ENCODE measurements around the gene FAM219B.

The FAM219B gene

DNA sequence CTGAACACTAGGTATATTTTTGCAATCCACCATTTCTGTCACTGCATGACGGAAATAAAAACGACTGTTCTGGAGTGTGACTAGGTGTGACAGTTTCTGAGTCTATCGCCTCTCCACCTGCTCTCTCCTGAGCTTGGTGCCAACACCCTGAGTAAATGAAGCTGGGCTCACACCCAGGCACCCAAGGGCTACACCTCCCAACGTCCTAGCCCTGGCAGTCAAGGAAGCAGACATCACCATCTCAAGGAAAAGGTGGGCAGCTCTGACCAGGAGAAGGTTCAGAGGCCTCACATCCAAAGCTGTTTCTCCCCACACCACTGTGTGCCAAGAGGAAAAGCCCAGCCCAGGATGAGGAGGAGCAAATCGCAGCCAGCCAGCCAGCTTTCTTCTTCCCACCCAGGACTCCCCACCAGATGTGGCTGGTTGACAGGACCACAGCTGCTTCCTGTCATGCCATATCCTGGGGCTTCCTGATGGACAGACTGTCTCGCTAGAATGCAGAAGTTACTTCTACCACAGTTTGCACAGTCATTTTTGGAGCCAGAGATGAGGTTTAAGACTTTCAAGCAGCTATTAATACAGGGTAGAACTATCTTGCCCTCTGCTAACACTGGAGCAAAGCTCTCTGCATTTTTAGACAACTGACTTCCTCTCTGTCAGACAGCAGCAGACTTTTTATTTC lies 36.8 kb downstream of the FAM219B start:
- H3K36me3 ChIP-seq (ENCODE audit: control insufficient read depth, insufficient read depth, low read length) = peaks cover 2% of the 10 kb centered on the region
- H3K9me3 ChIP-seq (ENCODE audit: control insufficient read depth, insufficient read depth, low read length) = no peaks in the 10 kb centered on the region
- no peaks in the 10 kb centered on the region for H3K4me1 ChIP-seq (ENCODE audit: control insufficient read depth, insufficient read depth, low read length)
- H3K4me3 ChIP-seq (ENCODE audit: low read depth, low read length) = no peak overlapping the region
- no peaks in the 10 kb centered on the region for H3K27me3 ChIP-seq (ENCODE audit: control insufficient read depth, insufficient read depth, low read length)
- H3K9ac ChIP-seq (ENCODE audit: low read depth, low read length) = no peak overlapping the region

DNA sequence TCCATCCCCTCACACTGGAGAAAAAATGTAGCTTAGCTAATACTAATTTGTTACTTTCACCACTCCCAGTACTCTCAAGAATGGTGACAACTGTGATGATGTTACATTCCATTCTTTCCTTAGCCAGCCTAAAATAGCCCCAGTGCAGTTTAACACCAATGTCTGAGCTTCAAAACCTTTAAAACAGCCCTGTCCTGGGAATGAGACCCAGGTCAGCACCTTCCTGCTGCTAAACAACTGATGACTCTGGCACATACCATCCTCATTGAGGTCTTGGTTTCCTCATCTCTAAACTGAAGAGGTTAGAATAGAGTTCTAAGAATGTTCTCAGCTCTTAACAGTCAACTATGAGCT lies 37.3 kb downstream of the FAM219B start:
- Histone ChIP-seq H3K9ac (ENCODE audit: low read depth, low read length) (no peak overlapping the region), H3K36me3 (ENCODE audit: control insufficient read depth, insufficient read depth, low read length) (peaks cover 2% of the 10 kb centered on the region), H3K27me3 (ENCODE audit: control insufficient read depth, insufficient read depth, low read length) (no peaks in the 10 kb centered on the region), H3K9me3 (ENCODE audit: control insufficient read depth, insufficient read depth, low read length) (no peaks in the 10 kb centered on the region), H3K4me1 (ENCODE audit: control insufficient read depth, insufficient read depth, low read length) (no peaks in the 10 kb centered on the region), H3K4me3 (ENCODE audit: low read depth, low read length) (no peak overlapping the region)

DNA sequence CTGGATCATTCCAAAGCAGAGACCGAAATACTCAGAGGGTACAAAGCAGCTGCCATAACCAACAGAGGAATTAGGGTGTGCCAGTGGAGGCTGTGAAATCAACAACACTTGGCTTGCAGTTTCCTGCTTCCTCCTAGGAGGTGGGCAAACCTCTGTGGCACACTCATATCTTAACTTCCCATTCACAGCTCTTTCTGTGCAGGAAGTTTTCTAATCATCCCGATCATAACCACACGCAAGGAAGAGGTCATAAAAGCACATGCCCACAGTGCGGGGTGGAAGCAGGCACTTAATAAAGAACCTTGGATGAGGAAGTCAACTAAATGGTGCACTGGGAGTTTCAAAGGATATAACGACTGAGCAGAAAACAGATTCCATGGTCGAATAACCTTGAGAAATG lies 38.6 kb downstream of the FAM219B start:
- Histone ChIP-seq H3K36me3 (ENCODE audit: control insufficient read depth, insufficient read depth, low read length) (peaks cover 2% of the 10 kb centered on the region), H3K4me3 (ENCODE audit: low read depth, low read length) (no peak overlapping the region), H3K4me1 (ENCODE audit: control insufficient read depth, insufficient read depth, low read length) (no peaks in the 10 kb centered on the region), H3K9ac (ENCODE audit: low read depth, low read length) (no peak overlapping the region), H3K27me3 (ENCODE audit: control insufficient read depth, insufficient read depth, low read length) (no peaks in the 10 kb centered on the region), H3K9me3 (ENCODE audit: control insufficient read depth, insufficient read depth, low read length) (no peaks in the 10 kb centered on the region)

DNA sequence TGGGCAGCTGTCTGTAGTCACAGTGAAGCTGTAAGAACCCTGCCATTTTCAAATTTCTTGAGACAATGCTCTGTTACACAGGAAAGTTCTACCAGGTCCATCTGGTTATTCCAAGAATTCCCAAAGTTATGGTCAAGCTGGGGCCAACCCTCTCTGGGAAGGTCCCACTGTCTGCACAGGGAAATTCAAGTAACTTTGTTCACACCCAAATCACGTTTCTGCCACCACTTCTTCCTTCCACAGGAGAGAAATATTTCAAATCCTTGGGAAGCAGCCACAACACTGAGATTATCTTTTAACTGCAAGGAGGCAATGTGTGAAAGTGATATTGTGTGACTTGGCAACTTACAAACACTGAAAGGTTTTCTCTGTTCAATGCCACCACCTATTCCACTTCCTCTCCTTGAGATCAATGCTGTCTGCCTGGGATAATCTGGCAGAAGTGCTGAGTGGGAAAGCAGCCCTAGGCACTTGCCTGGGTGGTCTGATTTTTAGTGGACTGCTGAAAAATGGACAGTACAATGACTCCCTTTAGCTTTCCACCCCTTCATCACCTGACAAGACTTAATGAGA lies 39.1 kb downstream of the FAM219B start:
- no peak overlapping the region for H3K9ac ChIP-seq (ENCODE audit: low read depth, low read length)
- no peaks in the 10 kb centered on the region for H3K9me3 ChIP-seq (ENCODE audit: control insufficient read depth, insufficient read depth, low read length)
- no peaks in the 10 kb centered on the region for H3K27me3 ChIP-seq (ENCODE audit: control insufficient read depth, insufficient read depth, low read length)
- H3K36me3 ChIP-seq (ENCODE audit: control insufficient read depth, insufficient read depth, low read length) = peaks cover 2% of the 10 kb centered on the region
- no peak overlapping the region for H3K4me3 ChIP-seq (ENCODE audit: low read depth, low read length)
- no peaks in the 10 kb centered on the region for H3K4me1 ChIP-seq (ENCODE audit: control insufficient read depth, insufficient read depth, low read length)

DNA sequence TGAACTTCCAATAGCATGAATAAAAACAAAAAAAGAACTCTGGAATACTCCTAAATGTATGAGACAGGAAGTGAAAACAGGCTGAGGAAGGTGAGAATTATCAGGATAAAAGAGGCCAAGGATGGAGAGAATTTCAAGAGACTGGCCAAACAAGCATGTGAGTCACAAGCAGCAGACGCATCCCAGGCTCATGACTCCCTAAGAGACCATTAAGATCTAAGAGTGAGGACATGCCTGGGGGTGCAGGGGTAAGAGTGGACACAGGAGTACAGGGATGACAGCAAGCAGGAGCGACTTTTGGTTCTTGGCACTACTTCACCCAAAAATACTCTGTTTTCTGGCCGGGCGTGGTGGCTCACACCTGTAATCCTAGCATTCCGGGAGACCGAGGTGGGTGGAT lies 40.6 kb downstream of the FAM219B start:
- H3K27me3 ChIP-seq (ENCODE audit: control insufficient read depth, insufficient read depth, low read length) = no peaks in the 10 kb centered on the region
- H3K9me3 ChIP-seq (ENCODE audit: control insufficient read depth, insufficient read depth, low read length) = no peaks in the 10 kb centered on the region
- H3K9ac ChIP-seq (ENCODE audit: low read depth, low read length) = no peak overlapping the region
- no peak overlapping the region for H3K4me3 ChIP-seq (ENCODE audit: low read depth, low read length)
- no peaks in the 10 kb centered on the region for H3K4me1 ChIP-seq (ENCODE audit: control insufficient read depth, insufficient read depth, low read length)
- peaks cover 2% of the 10 kb centered on the region for H3K36me3 ChIP-seq (ENCODE audit: control insufficient read depth, insufficient read depth, low read length)

DNA sequence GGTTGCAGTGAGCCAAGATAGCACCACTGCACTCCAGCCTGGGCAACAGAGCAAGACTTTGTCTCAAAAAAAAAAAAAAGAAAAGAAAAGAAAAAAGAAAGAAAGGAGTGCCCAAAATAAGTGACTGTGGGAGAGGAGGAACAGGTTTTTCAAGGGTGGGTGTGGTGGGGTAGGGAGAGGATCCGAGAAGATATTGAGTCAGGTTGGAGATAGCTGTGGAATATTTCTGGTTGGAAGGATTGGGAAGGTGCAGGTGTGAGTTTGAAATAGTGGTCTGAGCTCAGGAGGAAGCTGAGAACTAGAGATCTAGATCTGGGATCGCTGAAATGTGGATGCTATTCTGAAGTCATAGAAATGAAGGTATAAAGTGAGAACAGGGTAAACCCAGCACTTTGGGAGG lies 41.3 kb downstream of the FAM219B start:
- Histone ChIP-seq H3K4me1 (ENCODE audit: control insufficient read depth, insufficient read depth, low read length) (no peaks in the 10 kb centered on the region), H3K4me3 (ENCODE audit: low read depth, low read length) (no peak overlapping the region), H3K9ac (ENCODE audit: low read depth, low read length) (no peak overlapping the region), H3K27me3 (ENCODE audit: control insufficient read depth, insufficient read depth, low read length) (no peaks in the 10 kb centered on the region), H3K9me3 (ENCODE audit: control insufficient read depth, insufficient read depth, low read length) (no peaks in the 10 kb centered on the region), H3K36me3 (ENCODE audit: control insufficient read depth, insufficient read depth, low read length) (peaks cover 2% of the 10 kb centered on the region)

DNA sequence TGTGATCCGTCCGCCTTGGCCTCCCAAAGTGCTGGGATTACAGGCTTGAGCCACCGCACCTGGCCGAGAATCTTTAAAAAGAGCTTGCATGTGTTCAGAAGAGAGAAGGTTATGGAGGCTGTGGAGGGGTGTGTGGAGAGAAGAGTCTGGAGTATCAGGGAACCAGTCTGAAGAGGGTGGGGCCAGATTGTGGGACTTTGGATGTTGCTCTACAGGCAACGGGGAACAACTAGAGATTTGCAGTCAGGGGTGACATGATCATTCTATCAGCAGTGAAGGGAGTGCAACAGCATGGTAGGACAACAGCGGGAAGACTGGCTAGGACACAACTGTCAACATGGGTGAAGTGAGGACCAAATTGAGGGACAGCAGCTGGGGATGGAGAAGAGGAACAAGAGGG lies 42.4 kb downstream of the FAM219B start:
- no peak overlapping the region for H3K4me3 ChIP-seq (ENCODE audit: low read depth, low read length)
- no peaks in the 10 kb centered on the region for H3K9me3 ChIP-seq (ENCODE audit: control insufficient read depth, insufficient read depth, low read length)
- peaks cover 2% of the 10 kb centered on the region for H3K36me3 ChIP-seq (ENCODE audit: control insufficient read depth, insufficient read depth, low read length)
- no peak overlapping the region for H3K9ac ChIP-seq (ENCODE audit: low read depth, low read length)
- H3K4me1 ChIP-seq (ENCODE audit: control insufficient read depth, insufficient read depth, low read length) = no peaks in the 10 kb centered on the region
- H3K27me3 ChIP-seq (ENCODE audit: control insufficient read depth, insufficient read depth, low read length) = no peaks in the 10 kb centered on the region

DNA sequence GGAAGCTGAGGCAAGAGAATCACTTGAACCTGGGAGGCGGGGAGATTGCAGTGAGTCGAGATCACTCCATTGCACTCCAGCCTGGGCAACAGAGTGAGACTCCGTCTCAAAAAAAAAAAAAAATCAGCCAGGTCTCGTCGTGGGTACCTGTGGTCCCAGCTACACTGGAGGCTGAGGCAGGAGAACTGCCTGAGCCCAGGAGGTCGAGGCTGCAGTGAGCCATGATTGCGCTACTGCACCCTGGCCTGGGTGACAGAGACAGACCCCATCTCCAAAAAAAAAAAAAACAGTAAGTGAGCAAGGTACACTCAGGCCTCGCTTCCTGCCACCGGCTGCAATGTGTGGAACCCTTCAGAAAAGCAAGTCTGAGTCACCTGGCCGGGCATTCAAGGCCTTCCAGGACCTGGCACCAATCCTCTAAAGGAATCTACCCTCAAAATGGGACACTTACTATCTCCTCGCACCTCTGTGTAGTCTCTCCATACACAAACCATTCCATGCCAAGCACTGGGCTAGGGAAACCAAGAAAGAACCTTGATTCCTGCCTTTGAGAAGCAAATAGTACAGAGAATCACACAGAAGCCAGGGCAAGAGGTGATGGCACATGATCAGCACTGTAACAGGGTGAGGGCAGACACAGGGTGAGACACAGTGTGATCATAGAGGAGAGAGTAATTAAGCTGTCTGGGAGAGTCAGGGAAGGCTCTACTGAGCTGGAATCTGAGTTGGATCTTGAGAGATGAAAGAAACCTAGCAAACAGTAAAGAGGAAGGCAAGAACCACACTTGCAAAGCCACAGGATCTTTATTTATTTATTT lies 43.2 kb downstream of the FAM219B start:
- H3K27me3 ChIP-seq (ENCODE audit: control insufficient read depth, insufficient read depth, low read length) = no peaks in the 10 kb centered on the region
- H3K36me3 ChIP-seq (ENCODE audit: control insufficient read depth, insufficient read depth, low read length) = peaks cover 2% of the 10 kb centered on the region
- H3K4me1 ChIP-seq (ENCODE audit: control insufficient read depth, insufficient read depth, low read length) = no peaks in the 10 kb centered on the region
- H3K4me3 ChIP-seq (ENCODE audit: low read depth, low read length) = no peak overlapping the region
- H3K9me3 ChIP-seq (ENCODE audit: control insufficient read depth, insufficient read depth, low read length) = no peaks in the 10 kb centered on the region
- H3K9ac ChIP-seq (ENCODE audit: low read depth, low read length) = no peak overlapping the region

DNA sequence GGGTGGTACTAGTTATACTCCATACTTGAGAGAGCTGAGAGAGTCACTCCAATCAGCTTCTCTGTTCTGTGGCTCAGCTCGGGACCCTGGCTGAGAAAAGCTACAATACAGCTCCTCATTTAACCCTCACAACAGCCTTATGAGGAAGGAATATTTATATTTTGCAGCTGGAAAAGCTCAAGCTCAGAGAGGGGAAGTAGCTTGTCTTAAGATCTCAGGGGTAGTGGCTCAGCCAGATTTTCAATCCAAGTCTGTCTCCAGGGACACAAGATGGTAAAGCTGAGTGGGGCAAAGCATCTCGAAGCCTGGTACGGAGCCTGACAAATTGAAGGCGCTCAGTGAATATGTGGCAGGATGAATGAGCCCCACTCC lies 48.3 kb downstream of the FAM219B start:
- H3K9me3 ChIP-seq (ENCODE audit: control insufficient read depth, insufficient read depth, low read length) = no peaks in the 10 kb centered on the region
- H3K27me3 ChIP-seq (ENCODE audit: control insufficient read depth, insufficient read depth, low read length) = no peaks in the 10 kb centered on the region
- H3K4me3 ChIP-seq (ENCODE audit: low read depth, low read length) = no peak overlapping the region
- H3K36me3 ChIP-seq (ENCODE audit: control insufficient read depth, insufficient read depth, low read length) = peaks cover 2% of the 10 kb centered on the region
- no peak overlapping the region for H3K9ac ChIP-seq (ENCODE audit: low read depth, low read length)
- no peaks in the 10 kb centered on the region for H3K4me1 ChIP-seq (ENCODE audit: control insufficient read depth, insufficient read depth, low read length)

DNA sequence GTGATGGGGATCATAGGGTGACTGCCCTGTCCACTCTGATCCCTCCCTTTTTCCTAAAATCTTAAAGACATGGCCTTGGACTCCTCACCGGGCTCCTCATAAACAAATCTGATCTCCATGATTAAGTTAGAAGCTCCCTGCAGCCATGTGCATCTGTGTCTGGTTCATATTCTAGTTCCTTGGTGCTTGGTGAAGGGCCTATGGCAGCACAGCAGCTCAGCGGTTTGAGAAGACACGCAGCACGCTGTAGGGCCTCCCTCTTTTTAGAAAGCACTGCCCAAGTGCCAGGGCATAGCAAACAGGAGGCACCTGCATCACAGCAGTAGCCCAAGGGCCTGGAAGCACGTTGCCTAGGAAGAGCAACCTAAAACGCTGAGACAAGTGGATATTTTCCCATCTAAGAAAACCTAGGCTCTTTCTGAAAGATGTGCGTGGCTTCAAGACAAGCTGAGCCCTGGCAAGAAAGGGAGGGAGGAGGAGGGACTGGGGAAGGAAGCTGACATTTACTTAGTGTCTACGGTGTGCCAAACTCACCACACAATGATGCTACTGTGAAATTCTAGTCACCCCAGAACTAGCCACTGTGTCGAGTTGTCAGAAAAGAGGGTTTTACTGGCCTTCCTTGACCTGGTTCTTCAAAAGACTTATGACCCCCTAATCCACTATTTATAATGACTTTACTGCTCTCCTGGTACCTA lies 48.8 kb downstream of the FAM219B start:
- Histone ChIP-seq H3K4me3 (ENCODE audit: low read depth, low read length) (no peak overlapping the region), H3K27me3 (ENCODE audit: control insufficient read depth, insufficient read depth, low read length) (no peaks in the 10 kb centered on the region), H3K9me3 (ENCODE audit: control insufficient read depth, insufficient read depth, low read length) (no peaks in the 10 kb centered on the region), H3K9ac (ENCODE audit: low read depth, low read length) (no peak overlapping the region), H3K36me3 (ENCODE audit: control insufficient read depth, insufficient read depth, low read length) (peaks cover 8% of the 10 kb centered on the region), H3K4me1 (ENCODE audit: control insufficient read depth, insufficient read depth, low read length) (no peaks in the 10 kb centered on the region)

DNA sequence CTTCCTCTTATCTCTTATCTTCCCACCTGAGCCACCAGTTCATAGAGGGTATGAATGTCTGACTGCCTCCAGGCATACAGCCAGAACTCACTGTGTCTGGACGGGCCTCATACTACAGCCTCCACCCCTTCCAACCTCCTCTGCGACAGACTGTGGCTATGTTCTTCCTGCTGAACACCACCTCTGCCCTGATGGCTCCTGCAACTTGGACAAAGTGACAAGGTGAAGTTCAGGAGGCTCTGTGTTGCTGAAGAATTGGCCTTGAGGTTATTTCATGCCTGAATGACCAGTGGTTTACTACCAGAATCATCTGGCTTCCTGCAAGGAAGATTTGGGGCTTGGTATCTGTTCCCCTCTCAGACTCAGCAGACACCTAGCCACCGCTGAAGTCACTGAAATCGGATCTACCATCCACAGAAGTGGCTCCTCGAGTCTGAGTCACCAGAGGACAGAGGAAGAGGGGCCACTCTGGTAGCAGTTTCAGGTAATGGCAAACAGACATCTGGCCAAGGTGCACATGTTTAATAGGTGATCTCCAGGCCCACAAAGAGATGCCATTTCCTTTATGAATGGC lies 49.5 kb downstream of the FAM219B start:
- peaks cover 10% of the 10 kb centered on the region for H3K36me3 ChIP-seq (ENCODE audit: control insufficient read depth, insufficient read depth, low read length)
- H3K27me3 ChIP-seq (ENCODE audit: control insufficient read depth, insufficient read depth, low read length) = no peaks in the 10 kb centered on the region
- H3K9me3 ChIP-seq (ENCODE audit: control insufficient read depth, insufficient read depth, low read length) = no peaks in the 10 kb centered on the region
- H3K4me3 ChIP-seq (ENCODE audit: low read depth, low read length) = no peak overlapping the region
- no peak overlapping the region for H3K9ac ChIP-seq (ENCODE audit: low read depth, low read length)
- no peaks in the 10 kb centered on the region for H3K4me1 ChIP-seq (ENCODE audit: control insufficient read depth, insufficient read depth, low read length)

All from iPS-15b (cell line).